COR-L47 (cell line): ENCODE measurements around the gene SLC26A11.
"Not testable (repeated sequence)": the region's sequence is repeated elsewhere in the genome, so short reads cannot be mapped to it uniquely, and the experiment has no call there.

Experiments used
- DNase-seq: peaks from one replicate; lab custom pipeline; 2025; lab: John Stamatoyannopoulos, UW

Gene SLC26A11

GRCh38 chr17:80261159-80261894 lies 41.1 kb downstream of the SLC26A11 start:
- peak; percentile 60 for DNase-seq

- DNase-seq, result no peak
Measured at GRCh38 chr17:80261895-80262279, 41.7 kb downstream of the SLC26A11 start.

GRCh38 chr17:80262291-80262690 lies 42.1 kb downstream of the SLC26A11 start:
- DNase-seq, result no peak

- no peak for DNase-seq
Measured at GRCh38 chr17:80262775-80263244, 42.6 kb downstream of the SLC26A11 start.

- peak; percentile 52 for DNase-seq
Measured at GRCh38 chr17:80263253-80264204, 43.3 kb downstream of the SLC26A11 start.

GRCh38 chr17:80264205-80265075 lies 44.2 kb downstream of the SLC26A11 start:
- no peak for DNase-seq

- no peak for DNase-seq
Measured at GRCh38 chr17:80265205-80266068, 45.2 kb downstream of the SLC26A11 start.

- DNase-seq, result no peak
Measured at GRCh38 chr17:80267391-80267790, 47.2 kb downstream of the SLC26A11 start.

GRCh38 chr17:80268427-80268826 lies 48.2 kb downstream of the SLC26A11 start:
- DNase-seq, result no peak

- no peak for DNase-seq
Measured at GRCh38 chr17:80269405-80269807, 49.2 kb downstream of the SLC26A11 start.

- DNase-seq, result no peak
Measured at GRCh38 chr17:80270104-80270503, 49.9 kb downstream of the SLC26A11 start.

- DNase-seq, result no peak
Measured at GRCh38 chr17:80270836-80271235, 50.6 kb downstream of the SLC26A11 start.

GRCh38 chr17:80272366-80272765 lies 52.1 kb downstream of the SLC26A11 start:
- DNase-seq, result no peak

- DNase-seq, result no peak
Measured at GRCh38 chr17:80274331-80274730, 54.1 kb downstream of the SLC26A11 start.

- DNase-seq, result no peak
Measured at GRCh38 chr17:80274871-80275449, 54.7 kb downstream of the SLC26A11 start.

- DNase-seq, result not testable (repeated sequence)
Measured at GRCh38 chr17:80275857-80276256, 55.6 kb downstream of the SLC26A11 start.

- no peak for DNase-seq
Measured at GRCh38 chr17:80277751-80278671, 57.8 kb downstream of the SLC26A11 start.

GRCh38 chr17:80279895-80280294 lies 59.7 kb downstream of the SLC26A11 start:
- DNase-seq, result no peak

- no peak for DNase-seq
Measured at GRCh38 chr17:80281516-80281915, 61.3 kb downstream of the SLC26A11 start.
